Measurements from ENCODE around the gene VEGFA. TPM values are rescaled to one million over a fixed set of nuclear protein-coding genes. Genes with fewer than 3 reads are reported as not detected.

VEGFA gene
- total RNA-seq, 1 donor from 2014 or later, result 120 TPM

GRCh38 chr6:43734294-43734665, 35.7 kb upstream of the VEGFA start:
- H3K4me3 ChIP-seq (ENCODE audit: low read depth, low read length), result no peak overlapping the region
- TF ChIP-seq CTCF (conservative IDR thresholded peaks at IDR 0.05; ENCODE audit: low read depth, low read length), result no peak
- no peak for DNase-seq (ENCODE audit: low read depth)

GRCh38 chr6:43735642-43736199, 34.3 kb upstream of the VEGFA start:
- no peak for DNase-seq (ENCODE audit: low read depth)
- TF ChIP-seq CTCF (conservative IDR thresholded peaks at IDR 0.05; ENCODE audit: low read depth, low read length), result no peak
- no peak overlapping the region for H3K4me3 ChIP-seq (ENCODE audit: low read depth, low read length)

- no peak for DNase-seq (ENCODE audit: low read depth)
- no peak overlapping the region for H3K4me3 ChIP-seq (ENCODE audit: low read depth, low read length)
- TF ChIP-seq CTCF (conservative IDR thresholded peaks at IDR 0.05; ENCODE audit: low read depth, low read length), result no peak
Observed at GRCh38 chr6:43736211-43736786, 33.7 kb upstream of the VEGFA start.

GRCh38 chr6:43736844-43737243, 33.2 kb upstream of the VEGFA start:
- H3K4me3 ChIP-seq (ENCODE audit: low read depth, low read length), result no peak overlapping the region
- no peak for TF ChIP-seq CTCF (conservative IDR thresholded peaks at IDR 0.05; ENCODE audit: low read depth, low read length)
- no peak for DNase-seq (ENCODE audit: low read depth)

GRCh38 chr6:43737272-43738081, 32.5 kb upstream of the VEGFA start:
- no peak for DNase-seq (ENCODE audit: low read depth)
- no peak for TF ChIP-seq CTCF (conservative IDR thresholded peaks at IDR 0.05; ENCODE audit: low read depth, low read length)
- H3K4me3 ChIP-seq (ENCODE audit: low read depth, low read length), result no peak overlapping the region

- no peak overlapping the region for H3K4me3 ChIP-seq (ENCODE audit: low read depth, low read length)
- no peak for DNase-seq (ENCODE audit: low read depth)
- TF ChIP-seq CTCF (conservative IDR thresholded peaks at IDR 0.05; ENCODE audit: low read depth, low read length), result no peak
Observed at GRCh38 chr6:43738267-43738676, 31.7 kb upstream of the VEGFA start.

Measured in epithelial cell of proximal tubule (primary cell).